Retinal pigment epithelial cell (primary cell): ENCODE measurements around the gene PRAMEF20.

ENCODE experiments used
- DNase-seq: peaks from one replicate; pipeline ENCODE4 v3.0.0-alpha.2; 2010; ENCODE audit warnings: low read depth
- H3K4me3 ChIP-seq: 2 replicates; pipeline ENCODE4 v1.5.1; 2011; ENCODE audit warnings: mild to moderate bottlenecking, low read length, control low read depth, moderate library complexity
- TF ChIP-seq, protein P1 (sequence below): conservative IDR thresholded peaks from 2 replicates; pipeline ENCODE4 v1.5.1; 2011; ENCODE audit warnings: low read depth, low read length, control low read depth, inconsistent platforms

Gene PRAMEF20

DNA sequence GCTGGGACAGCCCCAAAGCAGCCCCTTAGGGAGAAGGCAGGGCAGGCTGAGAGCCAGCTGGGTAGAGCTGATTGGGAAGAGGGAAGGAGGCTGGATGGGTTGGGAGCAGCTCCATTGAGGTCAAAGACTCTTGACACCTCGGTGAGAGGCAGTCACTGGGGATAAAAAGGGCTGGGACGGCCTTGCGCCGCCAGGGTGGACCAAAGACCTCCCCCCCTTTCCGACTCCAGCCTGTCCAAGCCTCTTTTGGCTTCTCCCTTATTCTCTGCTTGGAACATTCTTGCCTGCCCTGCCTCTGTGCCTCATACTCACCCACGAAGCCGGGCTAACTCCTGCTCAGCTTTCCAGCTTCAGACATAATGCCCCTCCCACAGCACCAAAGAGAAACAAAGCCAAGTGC, 52.4 kb downstream of the PRAMEF20 start:
- TF ChIP-seq, protein P1, sequence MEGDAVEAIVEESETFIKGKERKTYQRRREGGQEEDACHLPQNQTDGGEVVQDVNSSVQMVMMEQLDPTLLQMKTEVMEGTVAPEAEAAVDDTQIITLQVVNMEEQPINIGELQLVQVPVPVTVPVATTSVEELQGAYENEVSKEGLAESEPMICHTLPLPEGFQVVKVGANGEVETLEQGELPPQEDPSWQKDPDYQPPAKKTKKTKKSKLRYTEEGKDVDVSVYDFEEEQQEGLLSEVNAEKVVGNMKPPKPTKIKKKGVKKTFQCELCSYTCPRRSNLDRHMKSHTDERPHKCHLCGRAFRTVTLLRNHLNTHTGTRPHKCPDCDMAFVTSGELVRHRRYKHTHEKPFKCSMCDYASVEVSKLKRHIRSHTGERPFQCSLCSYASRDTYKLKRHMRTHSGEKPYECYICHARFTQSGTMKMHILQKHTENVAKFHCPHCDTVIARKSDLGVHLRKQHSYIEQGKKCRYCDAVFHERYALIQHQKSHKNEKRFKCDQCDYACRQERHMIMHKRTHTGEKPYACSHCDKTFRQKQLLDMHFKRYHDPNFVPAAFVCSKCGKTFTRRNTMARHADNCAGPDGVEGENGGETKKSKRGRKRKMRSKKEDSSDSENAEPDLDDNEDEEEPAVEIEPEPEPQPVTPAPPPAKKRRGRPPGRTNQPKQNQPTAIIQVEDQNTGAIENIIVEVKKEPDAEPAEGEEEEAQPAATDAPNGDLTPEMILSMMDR: no peak
- no peak overlapping the region for H3K4me3 ChIP-seq
- DNase-seq: no peak

DNA sequence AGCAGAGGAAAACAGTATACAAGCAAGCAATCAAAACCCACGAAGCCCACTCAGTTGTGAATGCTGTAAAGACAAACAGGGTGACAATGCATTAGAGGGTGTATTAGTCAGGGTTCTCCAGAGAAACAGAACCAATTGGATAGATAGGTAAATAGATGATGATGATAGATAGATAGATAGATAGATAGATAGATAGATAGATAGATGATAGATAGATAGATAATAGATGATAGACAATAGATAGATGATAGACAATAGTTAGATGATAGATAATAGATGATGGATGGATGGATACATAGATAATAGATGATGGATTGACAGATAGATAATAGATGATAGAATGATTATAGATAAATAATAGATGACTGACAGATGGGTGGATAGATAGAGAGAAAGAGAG, 55.3 kb downstream of the PRAMEF20 start:
- no peak for DNase-seq
- TF ChIP-seq, protein P1: no peak
- no peak overlapping the region for H3K4me3 ChIP-seq

DNA sequence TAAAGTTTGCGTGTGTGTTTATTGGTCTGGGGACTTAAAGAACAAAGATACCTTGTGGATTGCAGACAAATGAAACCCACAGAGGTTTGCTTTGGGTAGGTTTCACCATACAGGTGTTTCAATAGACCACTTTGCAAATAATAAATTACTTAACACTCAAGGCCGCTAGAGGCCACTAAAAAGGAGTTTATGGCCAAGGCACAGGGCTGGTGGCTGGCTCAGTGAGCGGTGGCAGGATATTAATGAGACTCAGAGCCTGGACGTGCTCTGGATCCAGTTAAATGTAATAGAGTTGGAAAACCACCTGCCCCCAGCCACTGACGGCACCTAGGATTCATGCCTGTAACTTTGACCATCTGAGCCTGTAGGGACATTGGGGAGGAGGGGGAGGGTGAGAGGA, 59.1 kb downstream of the PRAMEF20 start:
- TF ChIP-seq, protein P1: no peak
- no peak overlapping the region for H3K4me3 ChIP-seq
- no peak for DNase-seq
